ENCODE measurements around the gene P3H2. TPM values are rescaled to one million over a fixed set of nuclear protein-coding genes. Genes with fewer than 3 reads are reported as not detected.

The P3H2 gene
- total RNA-seq, 2 donors from 2014 or later = 14.6 to 22.2 TPM

GRCh38 chr3:190024912-190025311 lies 95.8 kb downstream of the P3H2 start:
- intact Hi-C loops (cut with DNase I) = no loop called here
- H3K9me3 ChIP-seq = no peaks in the 10 kb centered on the region
- no peak overlapping the region for H3K4me3 ChIP-seq
- no peak for TF ChIP-seq CTCF (IDR thresholded peaks at IDR 0.05)
- no peaks in the 10 kb centered on the region for H3K36me3 ChIP-seq
- H3K27ac ChIP-seq = no peak overlapping the region
- no peaks in the 10 kb centered on the region for H3K4me1 ChIP-seq
- no peak for DNase-seq
- H3K27me3 ChIP-seq = no peaks in the 10 kb centered on the region
- no peak overlapping the region for H3K9ac ChIP-seq (ENCODE audit: low read depth in 2 of 2, low read length in 2 of 2)

GRCh38 chr3:190019844-190020243 lies 100.9 kb downstream of the P3H2 start:
- Histone ChIP-seq H3K9ac (ENCODE audit: low read depth in 2 of 2, low read length in 2 of 2) (no peak overlapping the region), H3K4me1 (no peaks in the 10 kb centered on the region), H3K9me3 (no peaks in the 10 kb centered on the region), H3K27ac (no peak overlapping the region), H3K27me3 (no peaks in the 10 kb centered on the region), H3K36me3 (no peaks in the 10 kb centered on the region), H3K4me3 (no peak overlapping the region)
- intact Hi-C loops (cut with DNase I) = loop anchor here (5.0 to 10.0 kb wide), 3 partner anchors 53 to 182 kb away; partner anchors contain the start of gene P3H2
- no peak for TF ChIP-seq CTCF (IDR thresholded peaks at IDR 0.05)
- no peak for DNase-seq

- H3K27ac ChIP-seq = no peak overlapping the region
- no peak overlapping the region for H3K9ac ChIP-seq (ENCODE audit: low read depth in 2 of 2, low read length in 2 of 2)
- no peaks in the 10 kb centered on the region for H3K4me1 ChIP-seq
- no peaks in the 10 kb centered on the region for H3K9me3 ChIP-seq
- no peak for TF ChIP-seq CTCF (IDR thresholded peaks at IDR 0.05)
- H3K36me3 ChIP-seq = no peaks in the 10 kb centered on the region
- H3K4me3 ChIP-seq = no peak overlapping the region
- no peaks in the 10 kb centered on the region for H3K27me3 ChIP-seq
- DNase-seq = no peak
- intact Hi-C loops (cut with DNase I) = loop anchor here (5.0 to 10.0 kb wide), 3 partner anchors 52 to 183 kb away; partner anchors contain the start of gene P3H2
Measured at GRCh38 chr3:190019006-190019405, 101.7 kb downstream of the P3H2 start.

GRCh38 chr3:190018460-190018859 lies 102.2 kb downstream of the P3H2 start:
- no peak overlapping the region for H3K4me3 ChIP-seq
- DNase-seq = no peak
- no peak for TF ChIP-seq CTCF (IDR thresholded peaks at IDR 0.05)
- H3K9ac ChIP-seq (ENCODE audit: low read depth in 2 of 2, low read length in 2 of 2) = no peak overlapping the region
- no peaks in the 10 kb centered on the region for H3K27me3 ChIP-seq
- intact Hi-C loops (cut with DNase I) = loop anchor here (5.0 to 10.0 kb wide), 3 partner anchors 51 to 184 kb away; partner anchors contain the start of gene P3H2
- H3K9me3 ChIP-seq = no peaks in the 10 kb centered on the region
- no peaks in the 10 kb centered on the region for H3K36me3 ChIP-seq
- no peak overlapping the region for H3K27ac ChIP-seq
- no peaks in the 10 kb centered on the region for H3K4me1 ChIP-seq

GRCh38 chr3:190017521-190018288 lies 103.0 kb downstream of the P3H2 start:
- no peak overlapping the region for H3K9ac ChIP-seq (ENCODE audit: low read depth in 2 of 2, low read length in 2 of 2)
- intact Hi-C loops (cut with DNase I) = loop anchor here (5.0 to 10.0 kb wide), 3 partner anchors 50 to 185 kb away; partner anchors contain the start of gene P3H2
- H3K27me3 ChIP-seq = no peaks in the 10 kb centered on the region
- DNase-seq = peak; percentile 48
- H3K9me3 ChIP-seq = no peaks in the 10 kb centered on the region
- H3K36me3 ChIP-seq = no peaks in the 10 kb centered on the region
- H3K27ac ChIP-seq = no peak overlapping the region
- no peaks in the 10 kb centered on the region for H3K4me1 ChIP-seq
- H3K4me3 ChIP-seq = no peak overlapping the region
- TF ChIP-seq CTCF (IDR thresholded peaks at IDR 0.05) = peak; percentile 24

All from colonic mucosa (tissue), 4 donors.